Measurements from ENCODE around the gene ITPR2.

DNA sequence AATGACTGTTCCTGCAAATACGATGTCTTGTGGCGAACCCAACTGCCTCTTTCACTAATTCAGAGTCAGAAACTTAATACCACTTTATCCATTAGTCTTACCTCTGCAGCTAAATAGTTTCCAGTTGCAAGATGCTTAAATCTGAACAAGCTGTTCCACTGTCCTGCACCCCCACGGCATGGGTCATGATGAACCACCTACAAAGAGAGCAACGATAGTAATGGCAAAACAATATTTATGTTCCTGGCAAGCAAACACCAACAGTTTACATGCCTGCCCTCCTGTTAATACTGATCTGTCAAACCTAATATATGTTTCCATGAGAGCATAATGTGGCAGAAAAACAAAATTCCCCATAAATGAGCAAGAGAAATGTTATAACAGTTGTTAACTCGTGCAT lies 121.9 kb downstream of the ITPR2 start:
- TF ChIP-seq, protein P1, sequence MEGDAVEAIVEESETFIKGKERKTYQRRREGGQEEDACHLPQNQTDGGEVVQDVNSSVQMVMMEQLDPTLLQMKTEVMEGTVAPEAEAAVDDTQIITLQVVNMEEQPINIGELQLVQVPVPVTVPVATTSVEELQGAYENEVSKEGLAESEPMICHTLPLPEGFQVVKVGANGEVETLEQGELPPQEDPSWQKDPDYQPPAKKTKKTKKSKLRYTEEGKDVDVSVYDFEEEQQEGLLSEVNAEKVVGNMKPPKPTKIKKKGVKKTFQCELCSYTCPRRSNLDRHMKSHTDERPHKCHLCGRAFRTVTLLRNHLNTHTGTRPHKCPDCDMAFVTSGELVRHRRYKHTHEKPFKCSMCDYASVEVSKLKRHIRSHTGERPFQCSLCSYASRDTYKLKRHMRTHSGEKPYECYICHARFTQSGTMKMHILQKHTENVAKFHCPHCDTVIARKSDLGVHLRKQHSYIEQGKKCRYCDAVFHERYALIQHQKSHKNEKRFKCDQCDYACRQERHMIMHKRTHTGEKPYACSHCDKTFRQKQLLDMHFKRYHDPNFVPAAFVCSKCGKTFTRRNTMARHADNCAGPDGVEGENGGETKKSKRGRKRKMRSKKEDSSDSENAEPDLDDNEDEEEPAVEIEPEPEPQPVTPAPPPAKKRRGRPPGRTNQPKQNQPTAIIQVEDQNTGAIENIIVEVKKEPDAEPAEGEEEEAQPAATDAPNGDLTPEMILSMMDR (conservative IDR thresholded peaks at IDR 0.05; ENCODE audit: low read length) = no peak
- no peak for TF ChIP-seq EZH2phosphoT487 (IDR thresholded peaks at IDR 0.05; ENCODE audit: borderline replicate concordance)

All from Loucy (cell line).